ENCODE measurements around the gene CLSTN2.

DNA sequence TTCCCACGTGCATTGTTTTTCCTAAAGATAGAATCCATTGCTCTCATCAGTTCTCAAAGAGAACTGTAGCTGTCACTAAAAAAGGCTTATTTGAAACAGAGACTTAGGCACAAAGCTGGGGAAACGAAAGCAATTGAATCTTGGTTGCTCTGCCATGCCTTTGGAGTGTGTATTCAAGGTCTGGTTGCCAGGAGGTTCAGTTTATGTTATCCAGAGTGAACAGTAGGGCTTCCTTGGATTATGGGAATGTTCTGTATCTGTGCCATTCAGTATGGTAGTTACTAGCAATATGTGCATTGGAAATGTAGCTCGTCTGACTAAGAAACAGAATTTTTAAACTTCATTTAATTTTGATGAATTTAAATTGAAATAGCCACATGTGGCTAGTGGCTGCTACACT, 50.6 kb downstream of the CLSTN2 start:
- TF ChIP-seq, protein P1, sequence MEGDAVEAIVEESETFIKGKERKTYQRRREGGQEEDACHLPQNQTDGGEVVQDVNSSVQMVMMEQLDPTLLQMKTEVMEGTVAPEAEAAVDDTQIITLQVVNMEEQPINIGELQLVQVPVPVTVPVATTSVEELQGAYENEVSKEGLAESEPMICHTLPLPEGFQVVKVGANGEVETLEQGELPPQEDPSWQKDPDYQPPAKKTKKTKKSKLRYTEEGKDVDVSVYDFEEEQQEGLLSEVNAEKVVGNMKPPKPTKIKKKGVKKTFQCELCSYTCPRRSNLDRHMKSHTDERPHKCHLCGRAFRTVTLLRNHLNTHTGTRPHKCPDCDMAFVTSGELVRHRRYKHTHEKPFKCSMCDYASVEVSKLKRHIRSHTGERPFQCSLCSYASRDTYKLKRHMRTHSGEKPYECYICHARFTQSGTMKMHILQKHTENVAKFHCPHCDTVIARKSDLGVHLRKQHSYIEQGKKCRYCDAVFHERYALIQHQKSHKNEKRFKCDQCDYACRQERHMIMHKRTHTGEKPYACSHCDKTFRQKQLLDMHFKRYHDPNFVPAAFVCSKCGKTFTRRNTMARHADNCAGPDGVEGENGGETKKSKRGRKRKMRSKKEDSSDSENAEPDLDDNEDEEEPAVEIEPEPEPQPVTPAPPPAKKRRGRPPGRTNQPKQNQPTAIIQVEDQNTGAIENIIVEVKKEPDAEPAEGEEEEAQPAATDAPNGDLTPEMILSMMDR (IDR thresholded peaks at IDR 0.05), result no peak
- no peak for TF ChIP-seq POLR2A (IDR thresholded peaks at IDR 0.05)
